ENCODE results near the gene RBM42. TPM values are rescaled to one million over a fixed set of nuclear protein-coding genes. Genes with fewer than 3 reads are reported as not detected.

Gene RBM42
- total RNA-seq, 1 donor, result 43.0 TPM

DNA sequence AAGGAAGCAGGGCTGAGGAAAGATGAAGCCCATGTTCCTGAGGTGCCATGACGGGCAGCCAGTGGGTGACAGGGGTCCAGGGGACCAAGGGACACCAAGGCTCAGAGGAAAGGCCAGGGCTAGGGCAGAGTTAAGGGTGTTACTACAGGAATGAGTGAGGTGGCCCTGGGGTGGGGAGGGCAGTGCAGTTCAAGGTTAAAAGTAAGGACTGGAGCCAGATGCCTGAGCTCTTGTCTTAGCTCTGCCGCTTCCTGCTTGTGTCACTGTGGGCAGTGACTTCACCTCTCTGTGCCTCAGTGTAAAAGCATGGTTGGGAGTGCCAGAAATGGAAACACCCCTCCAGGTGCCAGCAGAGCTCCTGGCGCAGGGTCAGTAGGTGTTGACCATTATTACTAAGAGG is 7.8 kb downstream of the RBM42 start:
- TF ChIP-seq, protein P1, sequence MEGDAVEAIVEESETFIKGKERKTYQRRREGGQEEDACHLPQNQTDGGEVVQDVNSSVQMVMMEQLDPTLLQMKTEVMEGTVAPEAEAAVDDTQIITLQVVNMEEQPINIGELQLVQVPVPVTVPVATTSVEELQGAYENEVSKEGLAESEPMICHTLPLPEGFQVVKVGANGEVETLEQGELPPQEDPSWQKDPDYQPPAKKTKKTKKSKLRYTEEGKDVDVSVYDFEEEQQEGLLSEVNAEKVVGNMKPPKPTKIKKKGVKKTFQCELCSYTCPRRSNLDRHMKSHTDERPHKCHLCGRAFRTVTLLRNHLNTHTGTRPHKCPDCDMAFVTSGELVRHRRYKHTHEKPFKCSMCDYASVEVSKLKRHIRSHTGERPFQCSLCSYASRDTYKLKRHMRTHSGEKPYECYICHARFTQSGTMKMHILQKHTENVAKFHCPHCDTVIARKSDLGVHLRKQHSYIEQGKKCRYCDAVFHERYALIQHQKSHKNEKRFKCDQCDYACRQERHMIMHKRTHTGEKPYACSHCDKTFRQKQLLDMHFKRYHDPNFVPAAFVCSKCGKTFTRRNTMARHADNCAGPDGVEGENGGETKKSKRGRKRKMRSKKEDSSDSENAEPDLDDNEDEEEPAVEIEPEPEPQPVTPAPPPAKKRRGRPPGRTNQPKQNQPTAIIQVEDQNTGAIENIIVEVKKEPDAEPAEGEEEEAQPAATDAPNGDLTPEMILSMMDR (IDR thresholded peaks at IDR 0.05; ENCODE audit: insufficient read depth, low read length), result no peak
- DNase-seq (ENCODE audit: low read depth), result no peak
- H3K4me3 ChIP-seq (ENCODE audit: low read depth, low read length), result no peak overlapping the region

DNA sequence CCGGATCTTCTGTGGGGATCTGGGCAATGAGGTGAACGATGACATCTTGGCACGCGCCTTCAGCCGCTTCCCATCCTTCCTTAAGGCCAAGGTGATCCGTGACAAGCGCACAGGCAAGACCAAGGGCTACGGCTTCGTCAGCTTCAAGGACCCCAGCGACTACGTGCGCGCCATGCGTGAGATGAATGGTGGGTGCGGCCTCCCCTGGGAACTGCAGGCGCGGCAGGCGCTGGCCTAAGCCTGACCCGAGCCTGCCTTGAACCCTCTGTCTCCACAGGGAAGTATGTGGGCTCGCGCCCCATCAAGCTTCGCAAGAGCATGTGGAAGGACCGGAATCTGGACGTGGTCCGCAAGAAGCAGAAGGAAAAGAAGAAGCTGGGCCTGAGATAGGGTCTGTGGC is 8.3 kb downstream of the RBM42 start:
- H3K4me3 ChIP-seq (ENCODE audit: low read depth, low read length), result no peak overlapping the region
- DNase-seq (ENCODE audit: low read depth), result no peak
- TF ChIP-seq, protein P1 (IDR thresholded peaks at IDR 0.05; ENCODE audit: insufficient read depth, low read length), result no peak

DNA sequence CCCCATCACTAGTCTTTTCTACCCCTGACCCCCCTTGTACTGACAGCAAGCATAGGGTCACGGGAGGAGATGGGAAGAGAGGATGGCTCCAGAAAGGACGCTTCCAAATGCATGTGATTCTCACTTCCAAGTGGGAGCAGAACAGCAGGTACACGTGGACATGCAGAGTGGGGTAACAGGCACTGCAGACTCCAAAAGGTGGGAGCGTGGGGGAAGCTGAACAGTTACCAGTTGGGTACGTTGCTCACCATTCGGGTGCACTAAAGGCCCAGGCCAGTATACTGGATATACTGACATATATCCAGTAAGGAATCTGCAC is 10.4 kb downstream of the RBM42 start:
- no peak for DNase-seq (ENCODE audit: low read depth)
- H3K4me3 ChIP-seq (ENCODE audit: low read depth, low read length), result no peak overlapping the region
- TF ChIP-seq, protein P1 (IDR thresholded peaks at IDR 0.05; ENCODE audit: insufficient read depth, low read length), result no peak

GRCh38 chr19:35639863-35640262 is 11.0 kb downstream of the RBM42 start:
- TF ChIP-seq, protein P1 (IDR thresholded peaks at IDR 0.05; ENCODE audit: insufficient read depth, low read length), result no peak
- DNase-seq (ENCODE audit: low read depth), result no peak

DNA sequence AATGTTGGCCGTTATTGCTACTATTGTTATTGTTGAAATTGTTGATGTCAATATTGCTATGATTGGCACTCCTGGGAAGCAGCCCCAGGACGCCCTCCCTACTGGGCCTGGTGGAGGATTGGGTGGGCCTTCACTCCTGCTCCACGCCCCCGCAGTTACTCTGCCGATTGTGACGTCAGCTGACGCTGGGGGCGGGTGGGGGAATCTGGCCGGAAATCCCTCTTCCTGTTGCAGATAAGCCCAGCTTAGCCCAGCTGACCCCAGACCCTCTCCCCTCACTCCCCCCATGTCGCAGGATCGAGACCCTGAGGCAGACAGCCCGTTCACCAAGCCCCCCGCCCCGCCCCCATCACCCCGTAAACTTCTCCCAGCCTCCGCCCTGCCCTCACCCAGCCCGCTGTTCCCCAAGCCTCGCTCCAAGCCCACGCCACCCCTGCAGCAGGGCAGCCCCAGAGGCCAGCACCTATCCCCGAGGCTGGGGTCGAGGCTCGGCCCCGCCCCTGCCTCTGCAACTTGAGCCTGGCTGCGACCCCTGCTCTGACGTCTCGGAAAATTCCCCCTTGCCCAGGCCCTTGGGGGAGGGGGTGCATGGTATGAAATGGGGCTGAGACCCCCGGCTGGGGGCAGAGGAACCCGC is 12.8 kb downstream of the RBM42 start, which contains the start of gene ETV2:
Gene ETV2, plus strand, starts transcription at position 231 of the 637 bp plus-strand sequence. CDS start 716 bp downstream, outside the sequence.
- H3K4me3 ChIP-seq (ENCODE audit: low read depth, low read length), result no peak within 1 kb of the TSS
- DNase-seq (ENCODE audit: low read depth), result peak; percentile 12

More at GRCh38 chr19:35639863-35640262, 11.0 kb downstream of the RBM42 start:
- no peak overlapping the region for H3K4me3 ChIP-seq (ENCODE audit: low read depth, low read length)

GRCh38 chr19:35642312-35642711 is 13.5 kb downstream of the RBM42 start:
- no peak for DNase-seq (ENCODE audit: low read depth)
- TF ChIP-seq, protein P1 (IDR thresholded peaks at IDR 0.05; ENCODE audit: insufficient read depth, low read length), result no peak
- H3K4me3 ChIP-seq (ENCODE audit: low read depth, low read length), result no peak overlapping the region

More for the DNA sequence above, 12.8 kb downstream of the RBM42 start, which contains the start of gene ETV2:
- TF ChIP-seq, protein P1 (IDR thresholded peaks at IDR 0.05; ENCODE audit: insufficient read depth, low read length), result no peak

- H3K4me3 ChIP-seq (ENCODE audit: low read depth, low read length), result peak overlapping the region; percentile 65
- TF ChIP-seq, protein P1 (IDR thresholded peaks at IDR 0.05; ENCODE audit: insufficient read depth, low read length), result no peak
- no peak for DNase-seq (ENCODE audit: low read depth)
Observed at GRCh38 chr19:35642798-35643254, 14.0 kb downstream of the RBM42 start.

Measured in fibroblast of the aortic adventitia (primary cell).